GM23248 (cell line): ENCODE measurements around the gene UHRF2.

ENCODE experiments used
- EZH2 ChIP-seq: fragments of 200-600 bp; sonication (generic); IDR thresholded peaks from 2 replicates; pipeline ENCODE4 v1.6.1; 2018; ENCODE audit warnings: antibody characterized with exemption, mild to moderate bottlenecking; ENCODE audit not compliant: insufficient read depth, poor library complexity, severe bottlenecking
- EZH2phosphoT487 ChIP-seq: fragments of 200-600 bp; sonication (generic); IDR thresholded peaks from 2 replicates; pipeline ENCODE4 v1.6.1; 2018; ENCODE audit warnings: antibody characterized with exemption, moderate library complexity, mild to moderate bottlenecking, low read depth; ENCODE audit not compliant: insufficient read depth

DNA sequence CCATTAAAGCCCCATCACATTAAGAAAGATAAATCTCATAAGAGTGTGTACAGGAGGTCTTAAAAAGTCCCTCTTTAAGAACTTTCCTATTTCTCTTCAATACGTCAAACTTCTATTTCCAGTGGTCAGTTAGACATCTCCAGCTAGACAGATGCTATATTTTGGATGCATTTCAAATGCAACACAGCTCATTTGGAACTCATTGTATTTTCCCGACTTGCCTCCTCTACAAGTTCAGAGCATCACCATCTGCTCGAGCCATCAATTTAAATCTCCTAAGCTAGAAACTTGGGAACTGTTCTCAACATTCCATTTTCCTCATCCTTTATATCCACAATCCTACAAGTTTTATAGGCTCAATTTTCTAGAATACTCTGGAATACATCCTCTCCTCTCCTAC lies 3.2 kb upstream of the UHRF2 start:
- TF ChIP-seq EZH2phosphoT487 (no peak), EZH2 (no peak)
